ENCODE results near the gene RTL5. TPM values are rescaled to one million over a fixed set of nuclear protein-coding genes. Genes with fewer than 3 reads are reported as not detected.

Gene RTL5
- total RNA-seq, 1 experiment from 2014 or later, result not detected

GRCh38 chrX:72079607-72080006 lies 52.1 kb downstream of the RTL5 start:
- peak; percentile 46 for DNase-seq (ENCODE audit: low read depth)

- no peak for DNase-seq (ENCODE audit: low read depth)
Measured at GRCh38 chrX:72078411-72078810, 53.3 kb downstream of the RTL5 start.

Other genes starting within 250 kb of the RTL5 start
- 1.3 and 1.7 TPM in 2 replicates for gene NHSL2, start 221.1 kb downstream of the RTL5 start, total RNA-seq (2014; rRNA removed; shearing (Covaris generic))
- 11.2 and 14.3 TPM in 2 replicates for gene PIN4, start 49.8 kb upstream of the RTL5 start, total RNA-seq (2014; rRNA removed; shearing (Covaris generic))
- 10.1 and 10.5 TPM in 2 replicates for gene ERCC6L, start 107.1 kb upstream of the RTL5 start, total RNA-seq (2014; rRNA removed; shearing (Covaris generic))
- gene RPS4X, start 145.3 kb upstream of the RTL5 start, total RNA-seq (2014; rRNA removed; shearing (Covaris generic)), result 1,087 and 1,109 TPM in 2 replicates
- gene CITED1, start 174.0 kb upstream of the RTL5 start, total RNA-seq (2014; rRNA removed; shearing (Covaris generic)), result 3.2 TPM in 1 of 2 replicates, not detected in the other

All from HT1080 (cell line).